Measurements from ENCODE around the gene MTA1.

Gene MTA1

GRCh38 chr14:105474483-105475268 lies 55.0 kb downstream of the MTA1 start, which contains the start of gene CRIP2:
CRIP2 (plus strand) TSS chr14:105474821; CDS start chr14:105474863, 42 bp downstream.
- DNase-seq (ENCODE audit: low spot score) (no peak), FAIRE-seq (no peak)

- FAIRE-seq (no peak), DNase-seq (ENCODE audit: low spot score) (peak; percentile 36)
These were observed 55.9 kb downstream of the MTA1 start for GRCh38 chr14:105475269-105476096.

GRCh38 chr14:105476097-105476830 lies 56.6 kb downstream of the MTA1 start:
- no peak for FAIRE-seq
- DNase-seq (ENCODE audit: low spot score), result peak; percentile 14

GRCh38 chr14:105476831-105477659 lies 57.4 kb downstream of the MTA1 start:
- FAIRE-seq, result no peak
- no peak for DNase-seq (ENCODE audit: low spot score)

GRCh38 chr14:105477660-105478397 lies 58.2 kb downstream of the MTA1 start:
- DNase-seq (ENCODE audit: low spot score) (no peak), FAIRE-seq (no peak)

- no peak for FAIRE-seq
- no peak for DNase-seq (ENCODE audit: low spot score)
These were observed 59.0 kb downstream of the MTA1 start for GRCh38 chr14:105478398-105479251.

- DNase-seq (ENCODE audit: low spot score), result no peak
These were observed 60.0 kb downstream of the MTA1 start for GRCh38 chr14:105479431-105480158.

GRCh38 chr14:105480199-105480746 lies 60.6 kb downstream of the MTA1 start:
- DNase-seq (ENCODE audit: low spot score) (no peak), FAIRE-seq (no peak)

More at GRCh38 chr14:105479431-105480158, 60.0 kb downstream of the MTA1 start:
- no peak for FAIRE-seq

GRCh38 chr14:105480807-105481801 lies 61.5 kb downstream of the MTA1 start:
- FAIRE-seq, result no peak
- peak; percentile 72 for DNase-seq (ENCODE audit: low spot score)

GRCh38 chr14:105481886-105482457 lies 62.3 kb downstream of the MTA1 start:
- FAIRE-seq (no peak), DNase-seq (ENCODE audit: low spot score) (peak; percentile 91)

- DNase-seq (ENCODE audit: low spot score) (no peak), FAIRE-seq (no peak)
These were observed 63.0 kb downstream of the MTA1 start for GRCh38 chr14:105482486-105483110.

- DNase-seq (ENCODE audit: low spot score), result no peak
- no peak for FAIRE-seq
These were observed 63.9 kb downstream of the MTA1 start for GRCh38 chr14:105483300-105484068.

- DNase-seq (ENCODE audit: low spot score) (no peak), FAIRE-seq (no peak)
These were observed 64.7 kb downstream of the MTA1 start for GRCh38 chr14:105484069-105484996.

GRCh38 chr14:105484997-105485393 lies 65.4 kb downstream of the MTA1 start:
- no peak for FAIRE-seq

More at GRCh38 chr14:105484997-105485393, 65.4 kb downstream of the MTA1 start:
- DNase-seq (ENCODE audit: low spot score), result no peak

Data from RCC 7860 (cell line).